ENCODE results near the gene AGBL1. TPM values are rescaled to one million over a fixed set of nuclear protein-coding genes. Genes with fewer than 3 reads are reported as not detected.

Gene AGBL1
- total RNA-seq, 4 donors from 2014 or later: 0.32 to 0.40 TPM; not detected in 2

DNA sequence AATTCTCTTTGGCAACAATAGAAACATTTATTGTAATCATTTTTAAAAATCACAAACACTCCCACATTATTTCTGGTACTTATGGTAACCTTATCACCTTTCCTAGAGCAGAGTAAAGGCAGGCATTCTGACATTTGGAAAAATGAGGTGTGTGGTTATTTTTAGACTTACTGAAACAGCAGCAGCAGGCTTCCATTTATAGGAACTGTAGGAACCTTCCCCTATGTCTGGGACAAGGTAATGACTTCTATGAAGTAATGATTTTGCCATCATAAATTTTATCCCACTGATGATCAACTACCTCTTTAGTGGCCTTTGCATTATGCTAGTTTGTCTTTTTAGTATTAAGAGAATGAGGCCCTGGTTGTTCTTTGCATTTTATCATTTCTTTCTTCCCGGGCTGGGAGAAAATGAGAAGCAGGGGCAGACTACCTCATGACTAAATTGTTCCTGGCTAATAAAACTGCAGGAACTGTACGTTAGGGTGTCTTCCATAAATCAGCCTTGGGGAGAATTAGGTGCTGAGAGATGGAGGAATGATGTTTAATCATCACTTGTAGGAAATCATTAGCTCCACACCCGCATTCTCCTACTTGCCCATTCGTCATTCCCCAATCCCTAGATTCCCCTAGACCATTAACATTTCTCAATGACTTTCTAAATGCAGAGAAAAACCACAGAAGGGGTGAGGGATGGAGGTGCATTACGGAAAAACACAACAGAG lies 680.3 kb downstream of the AGBL1 start:
- in situ Hi-C loops (cut with MboI; ENCODE audit: low pct_ligation_motif_present in 1 of 4, low pct_unique_long_range_greater_than_20kb in 1 of 4, low sequenced_read_pairs in 3 of 4): loop anchor here in 2 of 4 donors (25.0 kb wide), 2 partner anchors 523 to 898 kb away; no protein-coding TSS in a partner anchor
- H3K9me3 ChIP-seq: no peaks in the 10 kb centered on the region
- intact Hi-C loops (cut with DNase I; ENCODE audit: low total_unique reads): no loop called here
- H3K27ac ChIP-seq: no peak overlapping the region
- H3K4me1 ChIP-seq: no peaks in the 10 kb centered on the region
- no peak for DNase-seq
- 68 to 86% methylated on average over 5 of the region's 5 CpGs for WGBS, 2 donors (ENCODE audit: low coverage in 1 of 2)
- no peak overlapping the region for H3K4me3 ChIP-seq
- TF ChIP-seq EP300 (IDR thresholded peaks at IDR 0.05; ENCODE audit: low read depth): no peak
- TF ChIP-seq POLR2A (IDR thresholded peaks at IDR 0.05): no peak
- TF ChIP-seq, protein P1, sequence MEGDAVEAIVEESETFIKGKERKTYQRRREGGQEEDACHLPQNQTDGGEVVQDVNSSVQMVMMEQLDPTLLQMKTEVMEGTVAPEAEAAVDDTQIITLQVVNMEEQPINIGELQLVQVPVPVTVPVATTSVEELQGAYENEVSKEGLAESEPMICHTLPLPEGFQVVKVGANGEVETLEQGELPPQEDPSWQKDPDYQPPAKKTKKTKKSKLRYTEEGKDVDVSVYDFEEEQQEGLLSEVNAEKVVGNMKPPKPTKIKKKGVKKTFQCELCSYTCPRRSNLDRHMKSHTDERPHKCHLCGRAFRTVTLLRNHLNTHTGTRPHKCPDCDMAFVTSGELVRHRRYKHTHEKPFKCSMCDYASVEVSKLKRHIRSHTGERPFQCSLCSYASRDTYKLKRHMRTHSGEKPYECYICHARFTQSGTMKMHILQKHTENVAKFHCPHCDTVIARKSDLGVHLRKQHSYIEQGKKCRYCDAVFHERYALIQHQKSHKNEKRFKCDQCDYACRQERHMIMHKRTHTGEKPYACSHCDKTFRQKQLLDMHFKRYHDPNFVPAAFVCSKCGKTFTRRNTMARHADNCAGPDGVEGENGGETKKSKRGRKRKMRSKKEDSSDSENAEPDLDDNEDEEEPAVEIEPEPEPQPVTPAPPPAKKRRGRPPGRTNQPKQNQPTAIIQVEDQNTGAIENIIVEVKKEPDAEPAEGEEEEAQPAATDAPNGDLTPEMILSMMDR (IDR thresholded peaks at IDR 0.05): no peak
- no peak for TF ChIP-seq POLR2AphosphoS5 (IDR thresholded peaks at IDR 0.05)
- no peaks in the 10 kb centered on the region for H3K36me3 ChIP-seq
- no peaks in the 10 kb centered on the region for H3K27me3 ChIP-seq

DNA sequence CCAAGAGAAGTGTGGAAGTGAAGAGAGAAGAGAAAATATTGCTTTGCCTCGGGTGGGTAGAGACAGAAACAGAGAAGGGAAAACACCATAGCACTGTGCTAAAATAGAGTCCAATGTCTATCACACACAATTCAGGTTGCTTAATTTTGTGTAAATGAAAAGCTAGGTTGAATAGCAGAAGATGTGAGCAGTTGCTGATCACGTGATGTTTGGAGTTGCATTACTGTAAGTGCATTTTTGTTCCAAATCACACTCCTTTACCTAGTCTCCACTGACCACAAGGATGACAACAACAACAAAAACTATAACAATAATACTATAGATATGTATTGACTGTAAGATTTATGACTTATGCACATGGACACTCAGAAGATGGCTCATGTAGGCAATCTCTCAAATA lies 683.2 kb downstream of the AGBL1 start:
- H3K4me1 ChIP-seq: no peaks in the 10 kb centered on the region
- no peak overlapping the region for H3K4me3 ChIP-seq
- H3K27ac ChIP-seq: no peak overlapping the region
- H3K36me3 ChIP-seq: no peaks in the 10 kb centered on the region
- WGBS, 2 donors (ENCODE audit: low coverage in 1 of 2): 51 to 56% methylated on average over 2 of the region's 2 CpGs
- intact Hi-C loops (cut with DNase I; ENCODE audit: low total_unique reads): no loop called here
- H3K27me3 ChIP-seq: no peaks in the 10 kb centered on the region
- TF ChIP-seq POLR2AphosphoS5 (IDR thresholded peaks at IDR 0.05) (no peak), POLR2A (IDR thresholded peaks at IDR 0.05) (no peak), EP300 (IDR thresholded peaks at IDR 0.05; ENCODE audit: low read depth) (no peak)
- TF ChIP-seq, protein P1 (IDR thresholded peaks at IDR 0.05): no peak
- no peaks in the 10 kb centered on the region for H3K9me3 ChIP-seq
- no peak for DNase-seq
- in situ Hi-C loops (cut with MboI; ENCODE audit: low pct_ligation_motif_present in 1 of 4, low pct_unique_long_range_greater_than_20kb in 1 of 4, low sequenced_read_pairs in 3 of 4): loop anchor here in 2 of 4 donors (25.0 kb wide), 2 partner anchors 526 to 901 kb away; no protein-coding TSS in a partner anchor

DNA sequence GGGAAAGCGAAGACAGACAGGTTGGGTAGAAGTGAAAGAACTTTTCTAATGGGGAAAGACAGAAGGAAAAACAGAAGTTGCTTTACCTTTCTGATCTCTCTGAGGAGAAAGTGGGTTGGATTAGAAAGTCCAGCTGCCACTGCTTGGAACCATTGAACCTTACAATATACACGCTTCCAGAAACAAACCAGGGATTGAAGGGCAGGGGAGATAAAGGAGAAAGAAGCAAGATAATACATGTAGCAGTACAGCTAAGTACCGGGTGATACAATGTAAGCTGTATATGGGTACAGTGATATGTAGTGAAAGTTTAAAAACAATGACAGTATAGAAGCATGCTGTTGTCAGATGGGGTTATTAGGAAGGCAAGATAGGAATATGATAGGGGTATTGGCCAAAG lies 684.4 kb downstream of the AGBL1 start:
- Histone ChIP-seq H3K4me1 (no peaks in the 10 kb centered on the region), H3K36me3 (no peaks in the 10 kb centered on the region), H3K4me3 (no peak overlapping the region), H3K27ac (no peak overlapping the region), H3K27me3 (no peaks in the 10 kb centered on the region), H3K9me3 (no peaks in the 10 kb centered on the region)
- 75 to 80% methylated on average over 3 of the region's 3 CpGs for WGBS, 2 donors (ENCODE audit: low coverage in 1 of 2)
- no peak for TF ChIP-seq EP300 (IDR thresholded peaks at IDR 0.05; ENCODE audit: low read depth)
- TF ChIP-seq POLR2A (IDR thresholded peaks at IDR 0.05): no peak
- TF ChIP-seq, protein P1 (IDR thresholded peaks at IDR 0.05): no peak
- TF ChIP-seq POLR2AphosphoS5 (IDR thresholded peaks at IDR 0.05): no peak
- intact Hi-C loops (cut with DNase I; ENCODE audit: low total_unique reads) (no loop called here), in situ Hi-C loops (cut with MboI; ENCODE audit: low pct_ligation_motif_present in 1 of 4, low pct_unique_long_range_greater_than_20kb in 1 of 4, low sequenced_read_pairs in 3 of 4) (loop anchor here in 2 of 4 donors (25.0 kb wide), 2 partner anchors 527 to 902 kb away; no protein-coding TSS in a partner anchor)
- DNase-seq: no peak

DNA sequence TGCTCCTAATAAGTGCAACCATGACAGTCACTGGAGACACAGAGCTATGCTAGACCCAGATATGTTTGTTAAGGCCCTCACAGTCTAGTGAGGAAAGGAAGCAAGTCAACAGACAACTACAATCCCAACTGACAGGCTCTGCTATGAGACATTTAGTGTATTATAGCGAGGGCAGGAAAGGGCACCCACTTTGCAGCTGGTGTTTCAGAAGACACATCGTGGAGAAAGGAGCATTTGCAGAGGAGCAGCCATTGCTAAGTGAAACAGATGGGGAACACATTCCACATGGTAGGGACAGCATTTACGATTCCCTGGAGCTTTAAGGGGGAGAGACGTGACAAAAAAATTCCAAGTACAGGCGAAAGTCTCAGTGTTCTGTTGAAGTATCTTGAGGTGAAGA lies 685.6 kb downstream of the AGBL1 start:
- 67 to 75% methylated on average over 5 of the region's 5 CpGs for WGBS, 2 donors (ENCODE audit: low coverage in 1 of 2)
- in situ Hi-C loops (cut with MboI; ENCODE audit: low pct_ligation_motif_present in 1 of 4, low pct_unique_long_range_greater_than_20kb in 1 of 4, low sequenced_read_pairs in 3 of 4): loop anchor here in 2 of 4 donors (25.0 kb wide), 2 partner anchors 528 to 903 kb away; no protein-coding TSS in a partner anchor

More for the DNA sequence above, 685.6 kb downstream of the AGBL1 start:
- intact Hi-C loops (cut with DNase I; ENCODE audit: low total_unique reads): no loop called here
- Histone ChIP-seq H3K27ac (no peak overlapping the region), H3K9me3 (no peaks in the 10 kb centered on the region), H3K27me3 (no peaks in the 10 kb centered on the region), H3K36me3 (no peaks in the 10 kb centered on the region), H3K4me1 (no peaks in the 10 kb centered on the region), H3K4me3 (no peak overlapping the region)
- no peak for DNase-seq
- no peak for TF ChIP-seq POLR2A (IDR thresholded peaks at IDR 0.05)
- TF ChIP-seq, protein P1 (IDR thresholded peaks at IDR 0.05): no peak

All from transverse colon (tissue), 4 donors.